Mucosa of stomach (tissue), 1 donor: Measurements from ENCODE around the gene PROCA1.

Source experiments
- H3K27me3 ChIP-seq: one replicate; pipeline ENCODE4 v1.7.0; 2013; ENCODE audit warnings: mild to moderate bottlenecking, low read length; ENCODE audit not compliant: control insufficient read depth, insufficient read depth
- H3K36me3 ChIP-seq: one replicate; pipeline ENCODE4 v1.7.0; 2013; ENCODE audit warnings: low read length; ENCODE audit not compliant: control insufficient read depth, insufficient read depth
- H3K4me1 ChIP-seq: one replicate; pipeline ENCODE4 v1.7.0; 2013; ENCODE audit warnings: mild to moderate bottlenecking, low read length; ENCODE audit not compliant: control insufficient read depth, insufficient read depth
- H3K4me3 ChIP-seq: one replicate; pipeline ENCODE4 v1.7.0; 2013; ENCODE audit warnings: low read length
- H3K9ac ChIP-seq: one replicate; pipeline ENCODE4 v1.7.0; 2013; ENCODE audit warnings: mild to moderate bottlenecking, low read length, moderate library complexity
- H3K9me3 ChIP-seq: one replicate; pipeline ENCODE4 v1.7.0; 2013; ENCODE audit warnings: mild to moderate bottlenecking, low read length, moderate library complexity; ENCODE audit not compliant: control insufficient read depth
- donor health status: Pancreatic carcinoma.

Gene PROCA1

DNA sequence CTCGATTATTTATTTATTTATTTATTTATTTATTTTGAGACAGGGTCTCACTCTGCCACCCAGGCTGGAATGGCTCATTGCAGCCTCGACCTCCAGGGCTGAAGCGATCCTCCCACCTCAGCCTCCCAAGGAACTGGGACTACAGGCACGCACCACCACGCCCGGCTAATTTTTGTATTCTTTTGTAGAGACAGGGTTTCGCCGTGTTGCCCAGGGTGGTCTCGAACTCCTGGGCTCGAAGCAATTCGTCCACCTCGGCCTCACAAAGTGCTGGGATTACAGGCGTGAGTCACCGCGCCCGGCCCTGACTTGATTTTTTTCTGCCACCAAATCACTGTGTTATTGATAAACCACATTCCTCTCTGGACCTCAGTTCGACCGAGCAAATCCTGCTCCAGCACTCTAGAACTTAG, 7.3 kb upstream of the PROCA1 start:
- peak overlapping the region; percentile 6 for H3K4me3 ChIP-seq
- peaks cover 7% of the 10 kb centered on the region for H3K27me3 ChIP-seq
- H3K9me3 ChIP-seq, result no peaks in the 10 kb centered on the region
- H3K36me3 ChIP-seq, result peaks cover 11% of the 10 kb centered on the region
- peaks cover 29% of the 10 kb centered on the region for H3K4me1 ChIP-seq
- H3K9ac ChIP-seq, result peak overlapping the region; percentile 85

DNA sequence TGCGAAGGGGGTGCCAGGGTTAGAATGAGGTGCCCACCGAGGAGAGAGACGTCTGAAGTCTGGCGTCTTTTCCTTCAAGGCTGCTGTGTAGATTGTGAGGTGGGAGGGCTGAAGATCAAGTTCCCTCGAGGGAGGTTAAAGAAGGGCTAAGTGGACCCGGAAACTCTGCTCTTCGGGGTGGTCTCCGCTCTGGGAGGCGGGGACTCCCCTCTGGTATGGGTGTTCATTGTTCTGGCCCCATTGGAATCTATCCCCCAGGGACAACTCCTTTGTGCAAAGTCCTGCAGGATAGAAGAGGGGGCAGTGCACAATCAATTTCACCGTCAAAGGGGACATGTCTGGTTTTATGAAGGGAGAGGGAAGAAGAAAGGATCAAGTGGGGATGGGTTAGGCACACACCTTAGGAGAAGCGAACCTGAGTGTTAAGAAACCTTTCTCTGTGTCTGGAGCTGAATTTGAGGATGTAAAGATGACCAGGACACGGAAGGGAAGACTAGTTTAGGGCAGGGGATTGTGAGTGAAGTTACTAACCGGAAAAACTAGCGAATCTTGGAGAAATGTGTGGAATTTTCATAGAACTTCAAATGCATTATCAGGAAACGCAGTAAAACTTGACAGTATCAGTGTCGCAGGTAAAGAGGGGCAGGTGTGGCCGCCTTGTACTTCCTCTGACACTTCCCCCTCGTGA, 6.8 kb upstream of the PROCA1 start:
- Histone ChIP-seq H3K9me3 (no peaks in the 10 kb centered on the region), H3K9ac (peak overlapping the region; percentile 68), H3K27me3 (peaks cover 7% of the 10 kb centered on the region), H3K36me3 (peaks cover 11% of the 10 kb centered on the region), H3K4me3 (no peak overlapping the region), H3K4me1 (peaks cover 27% of the 10 kb centered on the region)

DNA sequence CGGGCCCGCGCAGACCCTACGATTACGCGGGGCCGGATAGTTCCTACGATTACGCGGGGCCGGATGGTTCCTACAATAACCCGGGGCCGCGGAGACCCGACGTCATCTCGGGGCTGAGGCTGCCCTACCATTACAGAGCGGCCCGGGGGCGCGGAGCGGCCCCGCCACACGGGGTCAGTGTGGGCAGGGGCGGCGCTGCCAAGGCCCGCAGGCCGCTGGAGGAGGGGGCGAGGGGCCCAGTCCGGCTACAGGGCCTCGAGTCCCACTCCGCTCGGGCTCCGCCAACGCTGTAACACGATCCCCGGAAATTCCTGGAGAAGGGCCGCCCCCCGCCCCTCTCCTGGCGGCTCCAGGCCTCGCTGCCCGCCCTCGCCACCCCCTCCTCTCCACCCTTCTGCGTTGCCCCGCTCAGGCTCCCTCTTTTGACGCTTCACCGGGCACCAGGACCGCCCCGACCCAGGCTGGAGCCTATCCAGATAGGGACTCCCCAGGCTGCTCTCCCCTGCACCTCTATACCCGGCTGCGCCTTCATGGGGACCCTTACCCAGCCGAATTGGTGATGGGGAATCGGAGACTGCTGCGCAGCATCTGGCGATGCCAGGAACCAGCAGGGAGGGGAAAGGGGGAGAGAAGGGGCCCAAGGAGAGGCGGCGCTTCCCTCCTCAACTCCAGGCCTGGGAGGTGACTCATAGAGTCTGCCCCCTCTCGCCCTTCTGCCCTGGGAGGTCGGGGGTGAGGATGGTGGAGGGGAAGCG, 6.1 kb upstream of the PROCA1 start, which contains the start of gene RAB34:
Gene RAB34 (minus strand): TSS at position 291 of the 755 bp plus-strand sequence. CDS start 602 bp downstream, outside the sequence.
- H3K27me3 ChIP-seq, result peaks cover 7% of the 10 kb centered on the region
- peak within 1 kb of the TSS; percentile 68 for H3K9ac ChIP-seq
- peaks cover 6% of the 10 kb centered on the region for H3K36me3 ChIP-seq
- peaks cover 21% of the 10 kb centered on the region for H3K4me1 ChIP-seq
- no peaks in the 10 kb centered on the region for H3K9me3 ChIP-seq
- no peak within 1 kb of the TSS for H3K4me3 ChIP-seq

DNA sequence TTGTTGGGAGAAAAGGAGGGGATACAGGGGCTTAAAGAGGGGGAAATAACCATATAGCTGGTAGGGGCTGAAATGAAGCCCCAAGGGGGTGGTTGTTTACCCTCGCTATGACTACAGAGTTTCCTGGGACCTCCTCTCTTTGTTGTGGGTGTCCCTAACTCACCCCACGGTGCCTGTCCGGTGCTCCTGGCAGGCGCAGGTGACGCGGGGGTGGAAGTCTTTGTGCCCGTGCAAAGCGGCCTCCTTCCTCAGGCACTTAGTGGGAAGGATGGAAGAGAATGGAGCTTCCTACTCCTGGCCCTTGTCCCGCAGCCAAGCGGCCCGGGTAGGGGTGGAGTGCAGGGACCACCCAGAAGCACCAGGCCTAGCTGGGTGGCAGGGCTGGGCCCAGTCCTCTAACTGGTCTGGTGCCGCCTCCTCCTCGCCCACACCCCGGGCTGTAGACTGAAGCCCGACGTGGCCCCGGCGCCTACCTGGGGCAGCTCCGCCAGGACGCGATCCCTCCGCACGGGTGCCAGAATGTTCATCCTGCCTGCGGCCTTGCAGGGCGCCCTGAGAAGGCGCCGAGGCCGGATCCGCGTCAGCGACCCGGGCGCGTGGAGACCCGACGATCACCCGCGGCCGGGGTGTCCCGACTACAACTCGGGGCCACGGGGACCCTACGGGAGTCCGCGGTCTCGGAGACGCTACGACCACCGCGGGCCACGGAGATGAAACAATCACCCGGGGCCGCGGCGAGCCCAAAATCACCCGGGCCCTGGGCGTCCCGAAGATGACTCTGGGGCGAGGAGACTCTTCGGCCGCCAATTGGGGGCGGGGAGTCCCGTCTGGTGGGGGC, 5.3 kb upstream of the PROCA1 start:
- Histone ChIP-seq H3K27me3 (peaks cover 7% of the 10 kb centered on the region), H3K9ac (peak overlapping the region; percentile 68), H3K4me3 (no peak overlapping the region), H3K4me1 (peaks cover 22% of the 10 kb centered on the region), H3K36me3 (no peaks in the 10 kb centered on the region), H3K9me3 (no peaks in the 10 kb centered on the region)

- H3K9me3 ChIP-seq, result no peaks in the 10 kb centered on the region
- peaks cover 31% of the 10 kb centered on the region for H3K4me1 ChIP-seq
- H3K9ac ChIP-seq, result no peak overlapping the region
- H3K4me3 ChIP-seq, result no peak overlapping the region
- H3K27me3 ChIP-seq, result peaks cover 7% of the 10 kb centered on the region
- H3K36me3 ChIP-seq, result no peaks in the 10 kb centered on the region
Observed at GRCh38 chr17:28715217-28715616, 3.5 kb upstream of the PROCA1 start.

DNA sequence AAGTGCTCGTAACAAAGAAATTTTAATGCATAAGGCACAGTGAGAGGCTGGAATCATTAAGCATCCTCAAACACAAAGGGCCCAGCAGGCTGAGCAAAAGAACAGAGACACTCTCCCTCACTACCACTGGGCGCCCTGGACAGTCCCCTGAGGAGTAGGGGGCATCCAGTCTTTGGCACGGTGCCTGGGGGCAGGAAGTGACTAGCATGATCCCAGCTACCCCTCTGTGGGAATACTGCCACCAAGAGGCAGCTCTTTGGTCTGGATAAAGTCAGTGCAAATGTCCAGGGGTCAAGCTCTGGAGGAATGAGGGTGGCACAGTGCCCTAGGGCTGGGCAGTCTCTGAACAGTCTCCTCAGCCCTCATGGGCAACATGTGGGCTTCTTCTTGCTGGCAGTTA, 2.6 kb upstream of the PROCA1 start:
- H3K9me3 ChIP-seq, result no peaks in the 10 kb centered on the region
- H3K27me3 ChIP-seq, result peaks cover 7% of the 10 kb centered on the region
- H3K36me3 ChIP-seq, result no peaks in the 10 kb centered on the region
- peaks cover 39% of the 10 kb centered on the region for H3K4me1 ChIP-seq
- H3K9ac ChIP-seq, result no peak overlapping the region
- H3K4me3 ChIP-seq, result no peak overlapping the region

- peaks cover 36% of the 10 kb centered on the region for H3K4me1 ChIP-seq
- H3K36me3 ChIP-seq, result no peaks in the 10 kb centered on the region
- no peak overlapping the region for H3K4me3 ChIP-seq
- peaks cover 7% of the 10 kb centered on the region for H3K27me3 ChIP-seq
- H3K9ac ChIP-seq, result no peak overlapping the region
- no peaks in the 10 kb centered on the region for H3K9me3 ChIP-seq
Observed at GRCh38 chr17:28712705-28713415, 1.2 kb upstream of the PROCA1 start.

DNA sequence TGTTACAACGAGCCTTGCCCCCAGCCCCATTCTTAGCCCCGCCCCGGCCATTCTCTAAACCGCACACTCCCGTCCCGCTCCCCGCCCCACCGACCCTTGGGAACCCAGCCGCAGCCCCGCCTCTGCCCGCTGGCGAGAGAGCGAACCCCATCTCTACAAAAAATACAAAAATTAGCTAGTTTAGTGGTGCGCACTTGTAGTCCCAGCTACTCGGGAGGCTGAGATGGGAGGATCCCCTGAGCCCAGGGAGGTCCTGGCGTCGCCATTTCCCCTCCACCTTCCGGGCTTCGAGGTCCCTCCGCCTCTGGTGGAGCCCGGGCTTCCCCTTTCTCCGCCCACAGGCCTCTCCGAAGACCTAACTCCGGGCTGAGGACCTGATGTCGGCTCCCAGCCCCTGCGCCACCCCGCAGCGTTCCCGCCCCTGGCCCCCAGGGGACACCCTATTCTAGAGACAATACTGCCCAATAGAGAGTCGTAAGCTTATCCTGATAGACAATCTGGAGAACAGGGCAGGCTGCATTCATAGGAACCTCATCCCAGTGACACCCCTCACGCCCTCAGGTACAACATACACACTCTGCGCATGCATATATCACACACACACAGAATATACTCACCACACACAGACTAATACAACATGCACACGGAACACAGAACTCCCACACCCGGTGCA, 480 bp upstream of the PROCA1 start:
- H3K36me3 ChIP-seq, result no peaks in the 10 kb centered on the region
- peaks cover 36% of the 10 kb centered on the region for H3K4me1 ChIP-seq
- H3K9me3 ChIP-seq, result no peaks in the 10 kb centered on the region
- H3K9ac ChIP-seq, result peak overlapping the region; percentile 45
- H3K4me3 ChIP-seq, result no peak overlapping the region
- H3K27me3 ChIP-seq, result peaks cover 6% of the 10 kb centered on the region

- Histone ChIP-seq H3K4me1 (peaks cover 36% of the 10 kb centered on the region), H3K27me3 (no peaks in the 10 kb centered on the region)
Observed at GRCh38 chr17:28710861-28711722, 596 bp downstream of the PROCA1 start.

GRCh38 chr17:28707339-28707720, 4.4 kb downstream of the PROCA1 start:
- Histone ChIP-seq H3K4me1 (peaks cover 33% of the 10 kb centered on the region), H3K27me3 (no peaks in the 10 kb centered on the region), H3K9me3 (no peaks in the 10 kb centered on the region), H3K9ac (no peak overlapping the region), H3K4me3 (no peak overlapping the region), H3K36me3 (peaks cover 10% of the 10 kb centered on the region)

More at GRCh38 chr17:28710861-28711722, 596 bp downstream of the PROCA1 start:
- peak overlapping the region; percentile 45 for H3K9ac ChIP-seq
- no peaks in the 10 kb centered on the region for H3K36me3 ChIP-seq
- peak overlapping the region; percentile 19 for H3K4me3 ChIP-seq
- H3K9me3 ChIP-seq, result no peaks in the 10 kb centered on the region
